ENCODE data around the gene SRCIN1. TPM values are rescaled to one million over a fixed set of nuclear protein-coding genes. Genes with fewer than 3 reads are reported as not detected.
"Not testable (repeated sequence)": the region's sequence is repeated elsewhere in the genome, so short reads cannot be mapped to it uniquely, and the experiment has no call there.

Gene SRCIN1, protein sequence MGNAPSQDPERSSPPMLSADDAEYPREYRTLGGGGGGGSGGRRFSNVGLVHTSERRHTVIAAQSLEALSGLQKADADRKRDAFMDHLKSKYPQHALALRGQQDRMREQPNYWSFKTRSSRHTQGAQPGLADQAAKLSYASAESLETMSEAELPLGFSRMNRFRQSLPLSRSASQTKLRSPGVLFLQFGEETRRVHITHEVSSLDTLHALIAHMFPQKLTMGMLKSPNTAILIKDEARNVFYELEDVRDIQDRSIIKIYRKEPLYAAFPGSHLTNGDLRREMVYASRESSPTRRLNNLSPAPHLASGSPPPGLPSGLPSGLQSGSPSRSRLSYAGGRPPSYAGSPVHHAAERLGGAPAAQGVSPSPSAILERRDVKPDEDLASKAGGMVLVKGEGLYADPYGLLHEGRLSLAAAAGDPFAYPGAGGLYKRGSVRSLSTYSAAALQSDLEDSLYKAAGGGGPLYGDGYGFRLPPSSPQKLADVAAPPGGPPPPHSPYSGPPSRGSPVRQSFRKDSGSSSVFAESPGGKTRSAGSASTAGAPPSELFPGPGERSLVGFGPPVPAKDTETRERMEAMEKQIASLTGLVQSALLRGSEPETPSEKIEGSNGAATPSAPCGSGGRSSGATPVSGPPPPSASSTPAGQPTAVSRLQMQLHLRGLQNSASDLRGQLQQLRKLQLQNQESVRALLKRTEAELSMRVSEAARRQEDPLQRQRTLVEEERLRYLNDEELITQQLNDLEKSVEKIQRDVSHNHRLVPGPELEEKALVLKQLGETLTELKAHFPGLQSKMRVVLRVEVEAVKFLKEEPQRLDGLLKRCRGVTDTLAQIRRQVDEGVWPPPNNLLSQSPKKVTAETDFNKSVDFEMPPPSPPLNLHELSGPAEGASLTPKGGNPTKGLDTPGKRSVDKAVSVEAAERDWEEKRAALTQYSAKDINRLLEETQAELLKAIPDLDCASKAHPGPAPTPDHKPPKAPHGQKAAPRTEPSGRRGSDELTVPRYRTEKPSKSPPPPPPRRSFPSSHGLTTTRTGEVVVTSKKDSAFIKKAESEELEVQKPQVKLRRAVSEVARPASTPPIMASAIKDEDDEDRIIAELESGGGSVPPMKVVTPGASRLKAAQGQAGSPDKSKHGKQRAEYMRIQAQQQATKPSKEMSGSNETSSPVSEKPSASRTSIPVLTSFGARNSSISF
- 3.5 TPM for total RNA-seq

DNA sequence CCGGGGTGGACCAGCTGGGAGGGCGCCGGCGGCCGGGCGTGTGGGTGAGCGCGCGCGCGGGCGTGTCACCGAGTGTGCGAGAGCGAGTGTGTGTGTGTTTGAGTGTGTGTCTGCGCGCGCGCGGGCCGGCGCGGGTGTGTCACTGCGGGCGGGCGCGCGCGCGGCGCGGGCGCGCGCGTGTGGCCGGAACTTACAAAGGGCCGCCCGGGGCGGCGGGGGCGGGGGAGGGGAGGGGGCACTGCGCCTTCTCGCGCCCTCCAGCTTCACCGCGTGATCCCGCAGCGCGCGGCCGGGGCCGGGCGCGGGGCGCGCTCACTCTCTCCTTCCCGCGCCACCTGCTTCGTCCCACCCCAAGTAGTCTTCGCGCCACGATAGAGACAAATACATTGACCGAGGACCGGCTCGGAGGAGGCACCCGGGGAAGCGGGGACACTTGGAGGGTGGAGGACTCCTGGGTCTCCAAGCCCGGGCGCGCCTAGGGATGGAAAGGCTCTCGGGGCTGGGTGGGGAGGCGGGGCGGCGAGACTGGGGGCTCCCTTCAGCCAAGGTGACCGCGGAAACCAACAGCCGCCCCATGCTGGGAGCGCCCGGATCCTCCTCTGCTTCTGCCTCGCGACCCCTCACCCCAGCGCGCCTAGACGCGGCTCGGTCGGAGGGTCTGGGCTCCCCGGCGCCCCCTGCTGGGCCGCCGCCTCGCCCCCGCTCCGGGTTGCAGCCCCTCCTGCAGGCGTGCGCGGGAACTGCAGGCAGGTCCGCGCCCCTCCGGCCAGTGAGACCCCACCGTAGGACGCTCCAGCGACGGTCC is at the start of gene SRCIN1:
Gene SRCIN1, minus strand, starts transcription at position 112 of the 805 bp plus-strand sequence. CDS start 247 bp downstream, outside the sequence.
- no peak for DNase-seq

DNA sequence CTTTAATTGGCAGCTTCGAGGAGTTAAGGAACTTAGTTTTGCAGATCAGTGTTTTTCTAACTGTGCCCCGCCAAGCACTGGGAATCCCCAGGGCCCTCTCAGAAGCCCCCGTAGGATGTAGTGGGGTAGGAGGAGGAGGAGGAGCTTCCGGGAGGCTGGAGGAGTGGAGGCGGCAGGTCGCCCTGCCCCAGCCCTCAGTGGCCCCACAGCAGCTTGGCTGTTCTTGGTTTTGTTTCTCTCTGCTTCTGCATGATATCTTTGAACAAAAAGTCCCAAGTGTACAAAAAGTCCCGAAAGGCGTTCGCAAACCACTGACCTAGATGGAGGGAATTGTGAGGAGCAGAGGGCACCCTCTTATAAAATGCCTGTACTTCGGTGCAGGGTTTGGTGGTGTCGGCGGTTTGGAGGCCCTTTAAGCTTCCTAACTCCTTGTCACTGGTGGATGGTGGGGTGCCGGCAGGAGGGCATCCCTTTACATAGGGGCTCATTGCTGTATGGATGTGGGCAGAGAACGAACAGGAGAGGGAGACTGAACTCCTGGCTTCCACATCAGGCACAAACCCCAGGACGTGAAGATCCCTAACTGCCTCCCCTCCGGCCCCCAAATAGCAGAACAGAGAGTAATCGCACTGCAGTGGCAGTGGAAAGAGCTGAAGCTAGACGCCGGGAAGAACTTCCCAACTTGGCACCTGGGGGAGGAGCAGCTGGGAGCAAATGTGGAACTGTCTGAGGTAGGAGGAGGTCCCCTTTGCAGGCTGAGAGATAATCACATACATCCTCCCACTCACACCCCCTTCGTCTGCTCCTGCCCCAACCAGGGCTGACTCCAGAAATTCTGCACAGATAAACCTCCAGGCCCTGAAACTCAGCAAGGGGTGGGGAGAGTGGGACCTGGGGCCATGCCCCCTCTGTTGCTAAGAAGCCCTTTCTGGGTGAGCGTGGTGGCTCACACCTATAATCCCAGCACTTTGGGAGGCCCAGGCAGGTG is 49.0 kb upstream of the SRCIN1 start:
- no peak for DNase-seq

DNA sequence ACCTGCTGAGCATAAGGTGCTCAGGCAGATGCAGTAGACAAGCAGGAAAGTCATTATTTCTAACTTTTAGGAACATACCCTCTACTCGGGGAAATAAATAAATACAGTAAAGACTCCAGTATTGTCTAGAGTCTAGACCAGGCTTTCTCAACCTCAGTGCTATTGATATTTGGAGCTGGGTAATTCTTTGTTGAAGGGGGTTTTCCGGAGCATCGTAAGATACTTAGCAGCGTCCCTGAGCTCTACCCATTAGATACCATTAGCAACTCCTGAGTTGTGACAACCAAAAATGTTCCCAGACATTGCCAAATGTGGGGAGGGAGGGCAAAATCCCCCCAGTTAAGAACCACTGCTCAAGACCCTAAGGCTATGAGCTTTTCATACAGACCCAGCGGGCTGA is 47.9 kb upstream of the SRCIN1 start:
- no peak for DNase-seq

DNA sequence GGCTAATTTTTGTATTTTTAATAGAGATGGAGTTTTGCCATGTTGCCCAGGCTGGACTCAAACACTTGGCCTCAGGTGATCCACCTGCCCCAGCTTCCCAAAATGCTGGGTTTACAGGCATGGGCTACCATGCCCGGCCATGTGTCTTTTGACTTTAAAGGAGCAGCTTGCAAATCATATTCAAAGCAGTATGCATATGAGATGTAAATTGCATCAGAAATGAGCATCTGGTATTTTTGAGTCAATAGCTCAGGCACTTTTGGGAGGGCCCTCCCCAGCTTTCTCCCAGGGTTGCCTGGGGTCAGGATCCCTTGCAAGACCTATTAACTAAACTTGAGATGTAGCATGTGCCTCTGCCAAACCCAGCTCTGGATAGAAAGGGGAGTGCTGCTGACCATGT is 47.5 kb upstream of the SRCIN1 start:
- no peak for DNase-seq

DNA sequence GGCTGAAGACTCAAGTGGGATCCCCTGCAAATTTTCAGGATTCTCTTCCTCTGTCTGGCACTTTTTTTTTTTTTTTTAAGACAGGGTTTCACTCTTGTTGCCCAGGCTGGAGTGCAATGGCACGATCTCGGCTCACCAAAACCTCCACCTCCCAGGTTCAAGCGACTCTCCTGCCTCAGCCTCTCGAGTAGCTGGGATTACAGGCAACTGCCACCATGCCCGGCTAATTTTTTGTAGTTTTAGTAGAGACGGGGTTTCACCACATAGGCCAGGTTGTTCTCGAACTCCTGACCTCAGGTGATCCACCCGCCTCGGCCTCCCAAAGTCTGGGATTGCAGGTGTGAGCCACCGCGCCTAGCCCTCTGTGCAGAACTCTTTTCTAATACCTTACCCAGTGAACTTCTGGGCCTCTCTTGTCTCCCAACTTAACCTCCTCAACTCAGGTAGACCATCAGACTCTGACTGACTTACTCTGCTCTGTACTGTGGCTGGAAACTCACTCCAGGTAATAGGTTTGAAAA is 45.0 kb upstream of the SRCIN1 start:
- not testable (repeated sequence) for DNase-seq

DNA sequence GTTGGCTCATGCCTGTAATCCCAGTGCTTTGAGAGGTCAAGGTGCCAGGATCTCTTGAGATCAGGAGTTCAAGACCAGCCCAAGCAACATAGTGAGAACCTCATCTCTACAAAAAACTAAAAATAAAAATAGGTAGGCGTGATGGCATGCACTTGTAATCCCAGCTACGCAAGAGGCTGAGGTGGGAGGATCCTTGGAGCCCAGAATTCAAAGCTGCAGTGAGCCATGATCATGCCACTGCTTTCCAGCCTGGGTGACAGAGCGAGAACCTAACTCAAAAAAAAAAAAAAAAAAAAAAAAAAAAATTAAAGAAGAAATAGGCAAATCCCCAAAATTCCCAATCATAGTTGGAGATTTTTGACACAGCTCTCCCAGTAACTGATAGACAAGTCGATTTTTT is 32.2 kb upstream of the SRCIN1 start:
- DNase-seq, result no peak

DNA sequence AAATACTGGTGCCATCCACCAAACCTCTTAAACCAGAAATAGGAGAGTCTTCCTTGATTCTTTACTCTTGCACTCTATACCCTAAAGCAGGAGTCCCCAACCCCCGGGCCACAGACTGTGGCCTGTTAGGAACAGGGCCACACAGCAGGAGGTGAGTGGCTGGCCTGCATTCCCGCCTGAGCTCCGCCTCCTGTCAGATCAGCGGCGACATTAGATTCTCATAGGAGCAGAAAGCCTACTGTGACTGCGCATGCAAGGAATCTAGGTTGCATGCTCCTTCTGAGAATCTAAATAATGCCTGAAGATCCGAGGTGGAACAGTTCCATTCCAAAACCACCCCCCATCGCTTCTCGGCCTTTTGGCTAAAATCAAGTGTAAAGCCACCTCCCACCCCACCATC is 30.3 kb upstream of the SRCIN1 start:
- DNase-seq, result no peak

DNA sequence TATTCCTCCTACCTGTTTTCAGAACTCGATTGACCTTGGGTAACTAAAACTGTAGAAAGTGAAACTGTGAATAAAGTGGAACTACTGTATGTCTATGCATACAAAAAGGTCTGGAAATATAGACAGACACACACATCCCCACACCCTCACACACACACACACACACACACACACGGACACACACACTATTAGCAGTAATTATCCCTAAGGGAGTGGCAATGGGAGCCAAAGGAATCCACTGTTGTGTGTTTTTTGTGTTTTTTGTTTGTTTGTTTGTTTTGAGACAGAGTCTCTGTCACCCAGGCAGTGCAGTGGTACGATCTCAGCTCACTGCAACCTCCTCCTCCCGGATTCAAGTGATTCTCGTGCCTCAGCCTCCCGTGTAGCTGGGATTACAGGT is 26.6 kb upstream of the SRCIN1 start:
- DNase-seq, result no peak

DNA sequence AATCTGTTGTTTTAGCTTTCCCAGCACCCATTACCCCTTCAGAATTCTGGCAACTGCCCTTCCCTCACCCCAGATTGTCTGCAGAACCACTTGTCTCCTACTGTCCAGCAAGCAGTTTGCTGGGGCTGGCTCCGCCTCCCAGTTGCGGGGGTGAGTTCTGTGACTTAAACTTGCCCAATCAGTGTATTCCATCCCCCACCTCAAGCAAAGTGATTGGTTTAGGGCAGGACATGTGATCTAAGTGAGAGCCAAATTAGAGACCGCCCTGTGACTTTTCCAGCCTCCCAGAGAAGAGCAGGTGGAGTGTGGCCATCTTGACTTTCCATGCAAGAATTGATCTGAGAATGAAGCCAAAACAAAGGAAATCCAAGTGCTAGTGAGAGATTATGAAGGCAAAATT is 22.7 kb upstream of the SRCIN1 start:
- no peak for DNase-seq

DNA sequence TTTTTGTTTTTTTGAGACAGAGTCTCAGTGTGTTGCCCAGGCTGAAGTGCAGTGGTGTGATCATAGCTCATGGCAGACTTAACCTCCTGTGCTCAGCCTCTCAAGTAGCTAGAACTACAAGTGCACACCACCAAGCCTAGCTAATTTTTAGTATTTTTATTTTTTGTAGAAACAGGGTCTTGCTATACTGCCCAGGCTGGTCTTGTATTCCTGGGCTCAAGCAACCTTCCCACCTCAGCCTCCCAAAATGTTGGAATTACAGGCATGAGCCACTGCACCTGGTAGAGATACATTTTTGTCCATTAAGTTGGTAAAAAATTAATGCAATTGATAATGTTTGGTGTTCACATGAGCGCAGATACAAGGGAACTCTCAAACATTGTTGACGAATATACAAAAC is 22.2 kb upstream of the SRCIN1 start:
- DNase-seq, result no peak

DNA sequence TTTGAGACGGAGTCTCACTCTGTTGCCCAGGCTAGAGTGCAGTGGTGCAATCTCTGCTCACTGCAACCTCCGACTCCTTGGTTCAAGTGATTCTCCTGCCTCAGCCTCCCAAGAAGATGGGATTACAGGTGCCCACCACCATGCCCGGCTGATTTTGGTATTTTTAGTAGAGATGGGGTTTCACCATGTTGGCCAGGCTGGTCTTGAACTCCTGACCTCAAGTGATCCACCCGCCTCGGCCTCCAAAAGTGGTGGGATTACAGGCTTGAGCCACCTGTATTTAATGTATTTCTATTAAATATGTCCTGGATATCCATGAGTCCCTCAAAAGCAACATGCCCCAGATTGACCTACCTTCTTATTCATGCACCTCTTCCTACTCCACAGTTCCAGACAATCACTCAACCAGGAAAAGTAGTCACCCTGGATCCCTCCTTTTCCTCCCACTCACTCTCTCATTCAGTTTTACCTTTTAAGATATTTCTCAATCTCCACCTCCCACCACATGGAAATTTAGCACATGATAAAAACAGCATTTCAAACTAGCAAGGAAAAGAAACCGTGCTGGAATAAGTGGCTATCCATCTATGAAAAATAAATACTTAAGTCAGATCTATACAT is 21.0 kb upstream of the SRCIN1 start:
- DNase-seq, result not testable (repeated sequence)

DNA sequence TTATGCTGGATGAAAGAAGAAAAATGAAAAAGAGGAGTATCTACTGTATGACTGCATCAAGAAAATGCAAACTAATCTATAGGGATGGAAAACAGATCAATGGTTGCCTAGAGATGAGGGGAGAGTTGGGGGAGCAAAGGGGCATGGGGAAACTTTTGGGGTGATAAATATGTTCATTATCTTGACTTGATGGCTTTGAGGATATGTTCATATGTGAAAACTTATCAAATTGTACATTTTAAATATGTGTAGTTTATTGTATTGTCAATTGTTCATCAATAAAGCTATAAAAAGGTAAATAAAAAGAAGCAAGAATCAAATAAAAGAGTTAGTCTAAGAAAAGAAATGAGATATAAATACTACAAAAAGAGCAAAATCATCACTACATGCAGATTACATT is 19.7 kb upstream of the SRCIN1 start:
- DNase-seq, result no peak

DNA sequence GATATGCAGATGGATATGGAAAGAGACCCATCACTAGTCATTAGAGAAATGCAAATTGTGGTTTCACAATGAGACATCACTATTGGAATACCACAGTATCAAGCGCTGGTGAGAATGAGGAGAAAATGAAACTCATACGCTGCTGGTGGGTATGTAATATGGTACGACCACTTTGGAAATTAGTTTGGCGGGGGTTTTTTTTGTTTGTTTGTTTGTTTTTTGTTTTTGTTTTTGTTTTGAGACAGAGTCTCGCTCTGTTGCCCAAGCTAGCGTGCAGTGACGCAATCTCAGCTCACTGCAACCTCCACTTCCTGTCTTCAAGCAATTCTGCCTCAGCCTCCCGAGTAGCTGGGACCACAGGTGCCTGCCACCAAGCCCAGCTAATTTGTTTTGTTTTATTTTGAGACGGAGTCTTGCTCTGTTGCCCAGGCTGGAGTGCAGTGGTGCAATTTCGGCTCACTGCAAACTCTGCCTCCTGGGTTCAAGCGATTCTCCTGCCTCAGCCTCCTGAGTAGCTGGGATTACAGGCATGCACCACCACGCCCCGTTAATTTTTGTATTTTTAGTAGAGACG is 19.1 kb upstream of the SRCIN1 start:
- DNase-seq, result not testable (repeated sequence)

DNA sequence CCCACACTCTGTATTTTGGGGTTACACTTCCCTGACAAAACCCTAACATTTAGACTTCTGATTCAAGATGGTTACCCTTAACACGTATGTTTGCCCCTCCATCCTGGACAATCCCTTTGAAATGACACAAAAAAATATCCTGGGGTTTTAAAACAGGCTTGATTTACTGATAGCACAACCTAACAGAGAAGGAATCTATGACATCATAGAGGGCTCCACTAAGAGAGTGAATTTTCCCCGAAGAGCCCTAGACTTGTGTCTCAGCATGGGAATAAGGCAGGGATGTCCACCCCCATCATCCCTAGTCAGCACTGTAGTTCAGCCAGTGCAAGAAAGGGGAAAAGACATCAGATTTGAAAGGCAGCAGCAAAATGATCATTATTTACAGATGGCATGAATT is 15.8 kb upstream of the SRCIN1 start:
- DNase-seq, result no peak

DNA sequence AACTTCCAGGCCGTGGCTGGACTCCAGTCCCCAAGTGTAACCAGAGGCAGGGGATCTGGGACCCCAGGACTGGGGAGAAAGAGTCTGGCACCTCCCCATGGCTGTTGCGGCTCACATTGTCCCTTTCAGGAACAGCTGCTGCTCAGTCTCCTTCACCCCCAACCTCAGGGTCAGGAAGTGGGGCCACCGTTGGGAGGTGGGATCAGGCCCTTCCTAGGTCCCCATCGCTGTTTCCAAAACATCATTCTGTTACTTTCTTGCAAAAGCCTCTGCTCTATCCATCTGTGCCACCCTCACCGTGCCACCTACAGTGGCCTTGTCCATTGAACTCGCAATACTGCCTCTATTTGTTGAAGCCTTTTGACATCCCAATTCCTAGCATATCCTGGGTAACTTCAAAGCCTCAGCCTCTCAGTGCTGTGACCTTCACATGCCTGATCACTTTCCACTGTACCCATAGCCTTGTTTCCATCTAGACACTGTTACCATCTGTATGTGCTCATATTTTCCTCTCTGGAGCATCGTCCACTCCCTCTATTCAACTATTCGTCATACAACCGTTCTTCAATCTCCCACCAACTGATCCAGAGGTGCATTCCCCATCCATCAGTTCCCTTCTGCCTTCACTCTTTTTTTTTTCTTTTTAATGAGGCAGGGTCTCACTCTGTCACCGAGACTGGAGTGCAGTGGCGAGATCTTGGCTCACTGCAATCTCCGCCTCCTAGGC is 15.0 kb upstream of the SRCIN1 start:
- DNase-seq, result no peak

DNA sequence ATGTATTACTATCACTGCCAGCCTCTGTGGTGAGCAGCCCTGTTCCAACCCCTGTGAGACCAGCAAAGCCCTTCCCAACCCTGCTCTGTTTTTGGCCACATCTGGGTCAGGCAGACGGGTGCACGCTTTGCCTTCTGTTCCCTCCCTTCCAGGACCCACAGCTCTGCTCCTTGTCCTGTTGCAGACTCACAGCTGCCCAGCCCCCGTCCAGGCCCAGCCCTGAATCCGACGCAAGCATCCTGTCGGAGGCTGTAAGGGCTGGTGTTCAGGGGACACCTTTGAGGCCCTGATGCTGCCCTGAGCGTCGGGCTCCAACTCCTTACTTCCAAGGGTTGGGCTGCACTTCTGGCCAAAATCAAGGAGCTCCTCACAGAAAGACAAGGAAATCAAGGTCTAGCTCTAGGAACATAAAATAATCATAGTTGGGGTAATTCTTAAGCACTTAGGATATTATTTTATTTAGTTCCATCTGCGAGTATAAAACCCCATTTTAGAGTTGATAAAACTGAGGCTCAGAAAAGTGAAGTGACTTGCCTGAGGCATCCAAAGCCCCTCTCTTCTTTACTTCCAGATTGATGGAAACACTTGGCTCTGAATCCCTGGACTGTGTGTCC is 14.3 kb upstream of the SRCIN1 start:
- no peak for DNase-seq

DNA sequence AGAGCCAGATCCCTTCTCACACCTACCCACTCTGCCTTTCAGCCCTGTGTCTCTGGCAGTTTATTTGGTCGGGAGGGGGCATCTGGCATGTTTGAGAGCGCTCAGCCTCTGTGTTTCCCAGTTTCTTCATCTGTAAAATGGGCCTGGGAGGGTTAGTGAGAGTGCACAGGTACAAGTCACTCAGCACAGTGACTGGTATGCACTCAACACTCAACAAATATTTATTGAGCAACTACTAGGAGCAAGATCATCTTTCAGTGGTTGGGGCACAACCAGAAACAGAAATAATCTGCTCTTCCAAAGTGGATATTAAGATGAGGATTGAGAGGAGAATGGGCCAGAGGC is 13.7 kb upstream of the SRCIN1 start:
- no peak for DNase-seq

DNA sequence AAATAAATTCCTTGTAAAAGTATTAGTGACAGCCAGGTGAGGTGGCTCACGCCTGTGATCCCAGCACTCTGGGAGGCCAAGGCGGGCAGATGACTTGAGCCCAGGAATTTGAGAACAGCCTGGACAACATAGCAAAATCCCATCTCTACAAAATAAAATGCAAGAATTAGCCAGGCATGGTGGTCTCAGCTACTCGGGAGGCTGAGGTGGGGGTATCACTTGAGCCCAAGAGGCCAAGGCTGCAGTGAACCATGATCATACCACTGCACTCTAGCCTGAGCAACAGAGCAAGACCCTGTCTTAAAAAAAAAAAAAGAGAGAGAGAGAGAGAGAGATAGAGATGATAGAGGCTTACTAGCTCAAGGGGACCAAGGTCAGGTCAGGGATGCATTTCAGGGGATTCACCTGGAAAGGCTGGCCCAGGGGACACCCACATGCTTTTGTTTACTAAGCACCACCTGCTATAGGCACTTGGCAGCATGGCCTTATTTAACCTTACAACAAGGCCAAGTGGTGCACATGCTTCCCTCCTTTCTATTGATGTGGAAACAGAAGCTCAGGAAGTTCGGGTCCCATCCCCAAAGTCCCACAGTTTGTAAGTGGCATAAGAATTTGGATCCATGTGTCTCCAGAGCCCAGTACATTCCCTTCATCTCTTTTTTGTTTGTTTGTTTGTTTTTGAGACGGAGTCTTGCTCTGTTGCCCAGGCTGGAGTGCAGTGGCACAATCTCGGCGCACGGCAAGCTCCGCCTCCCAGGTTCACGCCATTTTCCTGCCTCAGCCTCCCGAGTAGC is 12.4 kb upstream of the SRCIN1 start:
- no peak for DNase-seq
